CD4-positive, alpha-beta T cell treated with Interleukin-6 at 100 ng/mL for 8 hours (primary cell): ENCODE measurements around the gene SGPP1.
"Not testable (repeated sequence)": the region's sequence is repeated elsewhere in the genome, so short reads cannot be mapped to it uniquely, and the experiment has no call there.

Experiments
- DNase-seq: peaks from one replicate; pipeline ENCODE4 v3.0.0-alpha.2; 2020; ENCODE audit warnings: mixed read lengths, low spot score

The SGPP1 gene

GRCh38 chr14:63672417-63673180 lies 55.3 kb downstream of the SGPP1 start:
- DNase-seq = no peak

- DNase-seq = no peak
These were observed 55.9 kb downstream of the SGPP1 start for GRCh38 chr14:63671987-63672386.

GRCh38 chr14:63670692-63671091 lies 57.2 kb downstream of the SGPP1 start:
- DNase-seq = no peak

- no peak for DNase-seq
These were observed 61.5 kb downstream of the SGPP1 start for GRCh38 chr14:63666335-63666734.

- DNase-seq = no peak
These were observed 64.2 kb downstream of the SGPP1 start for GRCh38 chr14:63663428-63664341.

- no peak for DNase-seq
These were observed 65.1 kb downstream of the SGPP1 start for GRCh38 chr14:63662776-63663175.

- DNase-seq = not testable (repeated sequence)
These were observed 66.0 kb downstream of the SGPP1 start for GRCh38 chr14:63661881-63662280.

GRCh38 chr14:63659726-63660125 lies 68.1 kb downstream of the SGPP1 start:
- no peak for DNase-seq

- no peak for DNase-seq
These were observed 71.7 kb downstream of the SGPP1 start for GRCh38 chr14:63656194-63656593.

GRCh38 chr14:63654936-63655335 lies 72.9 kb downstream of the SGPP1 start:
- DNase-seq = no peak

GRCh38 chr14:63654346-63654745 lies 73.5 kb downstream of the SGPP1 start:
- no peak for DNase-seq

- no peak for DNase-seq
These were observed 75.5 kb downstream of the SGPP1 start for GRCh38 chr14:63652406-63652805.

- DNase-seq = peak; percentile 86
These were observed 77.5 kb downstream of the SGPP1 start for GRCh38 chr14:63650256-63650952.

- DNase-seq = no peak
These were observed 80.0 kb downstream of the SGPP1 start for GRCh38 chr14:63647696-63648410.

- no peak for DNase-seq
These were observed 83.1 kb downstream of the SGPP1 start for GRCh38 chr14:63644741-63645140.

GRCh38 chr14:63642656-63643382 lies 85.0 kb downstream of the SGPP1 start:
- no peak for DNase-seq

- peak; percentile 90 for DNase-seq
These were observed 85.6 kb downstream of the SGPP1 start for GRCh38 chr14:63642229-63642611.

- peak; percentile 98 for DNase-seq
These were observed 86.2 kb downstream of the SGPP1 start, which contains the start of gene WDR89 for GRCh38 chr14:63641473-63642228. Gene WDR89, minus strand, starts transcription at chr14:63641871. Its CDS starts 41,929 bp downstream, at chr14:63599942.

- no peak for DNase-seq
These were observed 89.4 kb downstream of the SGPP1 start for GRCh38 chr14:63638493-63638892.

GRCh38 chr14:63636094-63636635 lies 91.7 kb downstream of the SGPP1 start:
- not testable (repeated sequence) for DNase-seq
